Suprapubic skin (tissue), 4 donors: ENCODE measurements around the gene ATF6. TPM values are rescaled to one million over a fixed set of nuclear protein-coding genes. Genes with fewer than 3 reads are reported as not detected.

Experiments used
- DNase-seq, 2 donors: peaks; one replicate each; pipeline ENCODE4 v3.0.0-alpha.2; 2019; ENCODE audit warnings: low spot score in 2 of 2
- H3K27ac ChIP-seq: fragments of 200-600 bp; sonication (generic); one replicate; pipeline ENCODE4 v1.5.1; 2019
- H3K27me3 ChIP-seq: fragments of 200-600 bp; sonication (generic); one replicate; pipeline ENCODE4 v1.5.1; 2019
- H3K36me3 ChIP-seq: fragments of 200-600 bp; sonication (generic); one replicate; pipeline ENCODE4 v1.5.1; 2019
- H3K4me1 ChIP-seq: fragments of 200-600 bp; sonication (generic); one replicate; pipeline ENCODE4 v1.5.1; 2019
- H3K4me3 ChIP-seq: fragments of 200-600 bp; sonication (generic); one replicate; pipeline ENCODE4 v1.5.1; 2019; ENCODE audit warnings: mild to moderate bottlenecking
- H3K9me3 ChIP-seq: fragments of 200-600 bp; sonication (generic); one replicate; pipeline ENCODE4 v1.5.1; 2019
- CTCF ChIP-seq, 2 donors: fragments of 200-600 bp in 1 of 2; fragments of 450-650 bp in 1 of 2; sonication (generic) in 1 of 2; IDR thresholded peaks; one replicate each; pipeline ENCODE4 v1.5.1; 2016 to 2019; ENCODE audit warnings: antibody characterized with exemption in 2 of 2, mild to moderate bottlenecking in 1 of 2, moderate library complexity in 1 of 2
- EP300 ChIP-seq: sonication (generic); formaldehyde crosslinking; IDR thresholded peaks from one replicate; pipeline ENCODE4 v1.6.1; 2017; ENCODE audit warnings: antibody characterized with exemption
- POLR2A ChIP-seq, 2 donors: fragments of 450-650 bp; IDR thresholded peaks; one replicate each; pipeline ENCODE4 v1.6.1; 2017; ENCODE audit warnings: antibody characterized with exemption in 2 of 2, mild to moderate bottlenecking in 2 of 2, moderate library complexity in 2 of 2
- POLR2AphosphoS5 ChIP-seq, 3 donors: sonication (generic); formaldehyde crosslinking; IDR thresholded peaks; one replicate each; pipeline ENCODE4 v1.6.1; 2017; ENCODE audit warnings: antibody characterized with exemption in 3 of 3
- WGBS: methylation state at CpG from one replicate; pipeline ENCODE4 v1.1.5; 2018; 5-methylcytosine and 5-hydroxymethylcytosine counted together
- total RNA-seq, 4 donors: library from RNA; depleted of rRNA; stranded (reverse); fragments of >200 nt; gene quantifications; one replicate each; pipeline ENCODE4 v1.1.0, GENCODE V29; 2016

Gene ATF6
- total RNA-seq, 4 donors from 2014 or later, result 28.0 to 32.4 (median 29.7) TPM

GRCh38 chr1:161784968-161785367 is 18.8 kb downstream of the ATF6 start:
- WGBS, result 83% methylated on average over 1 of the region's 1 CpG

GRCh38 chr1:161787355-161787754 is 21.2 kb downstream of the ATF6 start:
- H3K4me3 ChIP-seq, result no peak overlapping the region
- no peaks in the 10 kb centered on the region for H3K9me3 ChIP-seq
- TF ChIP-seq CTCF (IDR thresholded peaks at IDR 0.05), result no peak
- H3K4me1 ChIP-seq, result no peaks in the 10 kb centered on the region
- 84% methylated on average over 4 of the region's 4 CpGs for WGBS
- H3K36me3 ChIP-seq, result peaks cover 68% of the 10 kb centered on the region
- no peak for DNase-seq
- H3K27me3 ChIP-seq, result no peaks in the 10 kb centered on the region
- H3K27ac ChIP-seq, result no peak overlapping the region

More at GRCh38 chr1:161784968-161785367, 18.8 kb downstream of the ATF6 start:
- Histone ChIP-seq H3K36me3 (peaks cover 65% of the 10 kb centered on the region), H3K4me3 (no peak overlapping the region), H3K27me3 (no peaks in the 10 kb centered on the region), H3K4me1 (no peaks in the 10 kb centered on the region), H3K27ac (no peak overlapping the region), H3K9me3 (no peaks in the 10 kb centered on the region)
- no peak for DNase-seq
- TF ChIP-seq POLR2A (IDR thresholded peaks at IDR 0.05), result no peak
- TF ChIP-seq CTCF (IDR thresholded peaks at IDR 0.05), result no peak
- TF ChIP-seq EP300, result no peak
- TF ChIP-seq POLR2AphosphoS5 (IDR thresholded peaks at IDR 0.05), result no peak

- Histone ChIP-seq H3K9me3 (no peaks in the 10 kb centered on the region), H3K27me3 (no peaks in the 10 kb centered on the region), H3K36me3 (peaks cover 70% of the 10 kb centered on the region), H3K27ac (no peak overlapping the region), H3K4me3 (no peak overlapping the region), H3K4me1 (no peaks in the 10 kb centered on the region)
- TF ChIP-seq POLR2AphosphoS5 (IDR thresholded peaks at IDR 0.05), result no peak
- no peak for TF ChIP-seq EP300
- TF ChIP-seq POLR2A (IDR thresholded peaks at IDR 0.05), result no peak
- no peak for TF ChIP-seq CTCF (IDR thresholded peaks at IDR 0.05)
- WGBS, result 90% methylated on average over 4 of the region's 4 CpGs
- DNase-seq, result no peak
These were observed 24.6 kb downstream of the ATF6 start for GRCh38 chr1:161790587-161791317.

- Histone ChIP-seq H3K27ac (no peak overlapping the region), H3K27me3 (no peaks in the 10 kb centered on the region), H3K36me3 (peaks cover 64% of the 10 kb centered on the region), H3K4me1 (no peaks in the 10 kb centered on the region), H3K9me3 (no peaks in the 10 kb centered on the region), H3K4me3 (no peak overlapping the region)
- no peak for DNase-seq
- 83% methylated on average over 5 of the region's 5 CpGs for WGBS
- TF ChIP-seq CTCF (IDR thresholded peaks at IDR 0.05), result no peak
- TF ChIP-seq EP300, result no peak
- TF ChIP-seq POLR2AphosphoS5 (IDR thresholded peaks at IDR 0.05), result no peak
- no peak for TF ChIP-seq POLR2A (IDR thresholded peaks at IDR 0.05)
These were observed 26.0 kb downstream of the ATF6 start for GRCh38 chr1:161791904-161792655.

GRCh38 chr1:161792740-161793139 is 26.6 kb downstream of the ATF6 start:
- Histone ChIP-seq H3K4me1 (no peaks in the 10 kb centered on the region), H3K36me3 (peaks cover 64% of the 10 kb centered on the region), H3K4me3 (no peak overlapping the region), H3K9me3 (no peaks in the 10 kb centered on the region), H3K27ac (no peak overlapping the region), H3K27me3 (no peaks in the 10 kb centered on the region)
- DNase-seq, result no peak
- peak in 1 of 2 donors; percentile 27 for TF ChIP-seq CTCF (IDR thresholded peaks at IDR 0.05)
- TF ChIP-seq POLR2A (IDR thresholded peaks at IDR 0.05), result no peak
- no peak for TF ChIP-seq POLR2AphosphoS5 (IDR thresholded peaks at IDR 0.05)
- no peak for TF ChIP-seq EP300
- 34% methylated on average over 3 of the region's 3 CpGs for WGBS
